ENCODE results near the gene ARHGAP26.

Gene ARHGAP26

DNA sequence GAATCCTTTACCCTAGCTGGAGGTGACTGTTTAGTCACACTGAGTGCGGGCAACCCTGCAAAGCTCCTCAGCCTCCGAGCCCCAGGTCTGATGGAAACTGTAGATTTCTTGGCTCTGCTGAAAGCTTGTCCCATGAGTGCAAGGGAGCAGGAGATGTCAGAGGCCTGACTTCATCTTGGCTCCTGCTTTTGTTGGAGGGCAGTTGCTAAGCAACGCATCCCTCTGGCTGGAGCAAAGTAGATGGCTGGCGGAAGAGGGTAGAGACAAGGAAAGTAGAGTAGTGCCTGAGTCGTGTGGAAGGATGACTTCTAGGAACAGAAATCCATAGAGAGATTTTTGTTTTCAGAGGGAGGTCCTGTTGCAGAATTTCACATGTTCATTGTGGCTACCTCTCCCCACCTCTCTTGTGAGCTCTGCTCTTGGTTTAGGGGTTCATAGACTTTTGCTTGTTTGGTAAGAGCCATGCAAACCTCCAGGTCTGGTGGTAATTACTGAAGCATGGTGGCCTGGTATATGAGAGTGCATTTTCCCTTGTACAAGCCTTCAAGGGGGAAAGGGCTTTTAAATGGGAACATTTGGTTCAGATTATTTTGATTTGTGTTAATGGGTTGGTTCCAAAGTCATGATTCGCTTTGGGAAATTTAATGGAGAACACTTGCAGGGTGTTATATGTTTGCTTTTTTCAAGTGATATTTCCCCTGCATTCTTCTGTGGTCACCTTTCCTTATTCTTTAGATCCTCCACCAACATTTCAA lies 71.5 kb downstream of the ARHGAP26 start:
- no peak for TF ChIP-seq CTCF (IDR thresholded peaks at IDR 0.05)
- H3K4me3 ChIP-seq, result no peak overlapping the region
- H3K27ac ChIP-seq, result peak overlapping the region; percentile 55 to 79
- peak; percentile 88 for DNase-seq (ENCODE audit: low spot score)

GRCh38 chr5:142842994-142843905 lies 73.1 kb downstream of the ARHGAP26 start:
- TF ChIP-seq CTCF (IDR thresholded peaks at IDR 0.05), result no peak
- no peak for DNase-seq (ENCODE audit: low spot score)
- Histone ChIP-seq H3K4me3 (no peak overlapping the region), H3K27ac (no peak overlapping the region)

DNA sequence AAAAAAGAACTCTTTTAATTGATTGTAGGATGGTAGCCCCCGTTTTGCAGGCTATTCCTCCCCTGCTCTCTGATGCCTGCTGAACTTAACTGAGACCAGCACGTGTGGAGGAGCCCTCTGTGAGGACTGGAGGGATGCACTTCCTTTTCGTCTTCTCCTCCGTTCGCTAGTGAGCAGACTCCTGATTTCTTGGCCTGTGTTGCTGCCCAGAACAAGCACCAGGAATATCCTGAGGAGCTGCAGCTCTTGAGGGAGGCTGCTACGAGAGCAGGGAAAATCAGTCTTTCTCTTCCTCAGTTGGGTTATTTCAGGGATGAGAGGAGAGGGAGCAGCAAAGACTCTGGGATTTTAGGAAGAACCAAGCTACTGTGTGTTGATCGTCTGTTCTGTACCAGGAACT lies 74.7 kb downstream of the ARHGAP26 start:
- no peak overlapping the region for H3K4me3 ChIP-seq
- no peak for DNase-seq (ENCODE audit: low spot score)
- H3K27ac ChIP-seq, result peak overlapping the region in 1 of 2 donors; percentile 51
- no peak for TF ChIP-seq CTCF (IDR thresholded peaks at IDR 0.05)

DNA sequence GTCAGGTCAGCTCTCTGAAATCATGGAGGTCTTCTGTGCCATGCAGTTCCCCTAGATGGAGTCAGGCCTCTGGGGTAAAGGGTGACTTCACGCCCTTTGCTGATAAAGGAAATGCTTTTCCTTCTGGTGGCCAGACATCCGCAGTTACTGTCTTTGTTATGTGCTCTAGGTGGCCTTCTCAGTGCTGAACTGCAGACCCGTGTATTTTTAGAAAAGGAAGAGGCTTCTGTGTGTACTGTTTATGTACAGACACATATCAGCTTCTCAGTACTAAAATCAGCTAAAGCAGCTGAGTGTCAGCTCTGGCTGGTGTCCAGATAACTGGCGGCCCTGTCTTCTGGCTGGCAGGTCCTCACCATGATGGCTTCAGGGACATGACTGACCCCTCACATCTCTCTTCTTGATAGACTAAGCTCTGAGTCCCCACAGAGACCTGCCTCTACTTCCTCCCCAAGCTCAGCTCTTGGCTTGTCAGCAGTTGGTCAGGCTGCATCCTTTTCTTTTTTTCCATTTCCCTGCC lies 75.3 kb downstream of the ARHGAP26 start:
- Histone ChIP-seq H3K4me3 (no peak overlapping the region), H3K27ac (peak overlapping the region in 1 of 2 donors; percentile 51)
- DNase-seq (ENCODE audit: low spot score), result no peak
- no peak for TF ChIP-seq CTCF (IDR thresholded peaks at IDR 0.05)

- peak overlapping the region in 1 of 2 donors; percentile 39 for H3K27ac ChIP-seq
- H3K4me3 ChIP-seq, result no peak overlapping the region
- no peak for TF ChIP-seq CTCF (IDR thresholded peaks at IDR 0.05)
- DNase-seq (ENCODE audit: low spot score), result no peak
Measured at GRCh38 chr5:142845954-142846398, 75.8 kb downstream of the ARHGAP26 start.

DNA sequence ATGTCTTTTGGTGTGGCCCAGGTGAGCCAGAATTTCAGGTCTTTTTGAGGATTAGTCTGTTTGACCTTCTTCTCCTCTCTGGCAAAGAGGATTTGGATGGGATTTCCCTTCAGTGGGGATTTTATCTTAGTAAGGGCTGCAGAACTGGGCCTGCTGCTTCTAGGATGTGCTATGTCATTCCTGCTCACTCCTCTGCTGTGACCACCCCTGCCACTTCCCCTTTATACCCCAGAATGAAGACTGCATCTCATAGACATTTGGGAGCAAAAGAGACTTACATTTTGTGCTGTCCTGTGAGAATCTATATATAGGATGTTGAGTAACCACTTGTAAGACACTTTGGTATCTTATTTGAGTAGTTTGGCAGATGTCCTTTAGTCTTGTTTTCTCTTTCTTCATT lies 76.2 kb downstream of the ARHGAP26 start:
- no peak overlapping the region for H3K4me3 ChIP-seq
- TF ChIP-seq CTCF (IDR thresholded peaks at IDR 0.05), result no peak
- peak overlapping the region in 1 of 2 donors; percentile 39 for H3K27ac ChIP-seq
- DNase-seq (ENCODE audit: low spot score), result no peak
